Measurements from ENCODE around the gene SMIM8. TPM values are rescaled to one million over a fixed set of nuclear protein-coding genes. Genes with fewer than 3 reads are reported as not detected.

The SMIM8 gene
- total and polyA plus RNA-seq, 4 donors = 2.6 to 23.2 (median 8.1) TPM

GRCh38 chr6:87366072-87366827 is 43.9 kb downstream of the SMIM8 start:
- DNase-seq (no peak), ATAC-seq (ENCODE audit: insufficient read depth, low FRiP score) (no peak)
- no peak for TF ChIP-seq CTCF (IDR thresholded peaks at IDR 0.05; ENCODE audit: control extremely low read depth, extremely low read depth)
- no peak overlapping the region for H3K9ac ChIP-seq (ENCODE audit: insufficient read depth in 1 of 2, low read length in 2 of 2)
- 95 to 96% methylated on average over 4 of the region's 4 CpGs for WGBS, 2 donors
- H3K36me3 ChIP-seq (ENCODE audit: control insufficient read depth in 4 of 4, insufficient read depth in 4 of 4, low read length in 4 of 4) = no peaks in the 10 kb centered on the region
- no peak overlapping the region for H3K27ac ChIP-seq (ENCODE audit: low read depth in 1 of 2, low read length in 1 of 2)
- peaks cover 0 to 9% (median 1%) of the 10 kb centered on the region in 4 donors for H3K9me3 ChIP-seq (ENCODE audit: control insufficient read depth in 4 of 4, insufficient read depth in 3 of 4, low read length in 3 of 4)
- no peak overlapping the region for H3K4me3 ChIP-seq
- no peaks in the 10 kb centered on the region for H3K4me1 ChIP-seq (ENCODE audit: control insufficient read depth in 5 of 5, insufficient read depth in 5 of 5, low read length in 5 of 5)
- no peaks in the 10 kb centered on the region for H3K27me3 ChIP-seq (ENCODE audit: control insufficient read depth in 3 of 3, insufficient read depth in 3 of 3, low read length in 2 of 3)

DNA sequence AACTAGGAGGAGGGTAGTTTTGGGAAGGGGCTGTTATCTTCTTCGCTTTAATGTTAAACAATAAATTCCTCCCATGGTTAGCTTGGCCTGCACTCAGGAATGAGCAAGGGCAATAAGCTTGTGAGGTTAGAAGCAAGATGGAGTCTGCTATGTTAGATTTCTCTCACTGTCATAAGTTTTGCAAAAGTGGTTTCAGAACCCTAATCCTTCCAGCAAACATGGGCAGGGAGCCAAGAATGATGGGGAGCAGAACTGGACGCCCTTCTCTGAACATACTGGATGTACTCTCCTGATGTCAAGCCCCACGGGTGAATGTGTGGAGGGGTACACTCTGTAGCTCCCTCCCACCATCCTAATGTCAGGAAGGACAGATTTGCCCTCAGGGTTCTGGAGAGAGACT is 44.5 kb downstream of the SMIM8 start:
- no peak for TF ChIP-seq CTCF (IDR thresholded peaks at IDR 0.05; ENCODE audit: control extremely low read depth, extremely low read depth)
- peaks cover 0 to 9% (median 1%) of the 10 kb centered on the region in 4 donors for H3K9me3 ChIP-seq (ENCODE audit: control insufficient read depth in 4 of 4, insufficient read depth in 3 of 4, low read length in 3 of 4)
- WGBS, 2 donors = 90 to 95% methylated on average over 3 of the region's 3 CpGs

DNA sequence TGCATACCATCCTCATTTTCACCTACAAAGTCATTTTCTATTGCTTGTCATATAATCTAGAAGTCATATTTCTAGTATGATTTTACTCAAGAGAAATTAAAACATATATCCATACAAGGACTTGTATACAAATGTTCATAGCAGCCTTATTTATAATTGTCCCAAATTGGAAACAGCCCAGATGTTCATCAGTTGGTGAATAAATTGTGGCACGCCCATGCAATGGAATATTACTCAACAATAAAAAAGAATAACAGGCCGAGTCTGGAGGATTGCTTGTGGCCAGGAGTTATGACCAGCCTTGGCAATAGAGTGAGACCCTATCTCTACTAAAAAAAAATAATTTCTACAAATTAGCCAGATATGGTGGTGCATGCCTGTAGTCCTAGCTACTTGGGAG is 51.0 kb downstream of the SMIM8 start:
- H3K9ac ChIP-seq (ENCODE audit: insufficient read depth in 1 of 2, low read length in 2 of 2) = no peak overlapping the region
- H3K4me1 ChIP-seq (ENCODE audit: control insufficient read depth in 5 of 5, insufficient read depth in 5 of 5, low read length in 5 of 5) = no peaks in the 10 kb centered on the region
- ATAC-seq (ENCODE audit: insufficient read depth, low FRiP score) = no peak
- no peak overlapping the region for H3K4me3 ChIP-seq
- WGBS, 2 donors = 98 to 100% methylated on average over 2 of the region's 2 CpGs
- no peak for DNase-seq
- H3K27me3 ChIP-seq (ENCODE audit: control insufficient read depth in 3 of 3, insufficient read depth in 3 of 3, low read length in 2 of 3) = no peaks in the 10 kb centered on the region
- no peak for TF ChIP-seq CTCF (IDR thresholded peaks at IDR 0.05; ENCODE audit: control extremely low read depth, extremely low read depth)
- no peak overlapping the region for H3K27ac ChIP-seq (ENCODE audit: low read depth in 1 of 2, low read length in 1 of 2)
- H3K9me3 ChIP-seq (ENCODE audit: control insufficient read depth in 4 of 4, insufficient read depth in 3 of 4, low read length in 3 of 4) = peaks cover 0 to 6% (median 0%) of the 10 kb centered on the region in 4 donors
- no peaks in the 10 kb centered on the region for H3K36me3 ChIP-seq (ENCODE audit: control insufficient read depth in 4 of 4, insufficient read depth in 4 of 4, low read length in 4 of 4)

More for the DNA sequence above, 44.5 kb downstream of the SMIM8 start:
- no peak overlapping the region for H3K4me3 ChIP-seq
- H3K27ac ChIP-seq (ENCODE audit: low read depth in 1 of 2, low read length in 1 of 2) = no peak overlapping the region
- H3K4me1 ChIP-seq (ENCODE audit: control insufficient read depth in 5 of 5, insufficient read depth in 5 of 5, low read length in 5 of 5) = no peaks in the 10 kb centered on the region
- no peak for DNase-seq
- H3K36me3 ChIP-seq (ENCODE audit: control insufficient read depth in 4 of 4, insufficient read depth in 4 of 4, low read length in 4 of 4) = no peaks in the 10 kb centered on the region
- no peak overlapping the region for H3K9ac ChIP-seq (ENCODE audit: insufficient read depth in 1 of 2, low read length in 2 of 2)
- no peak for ATAC-seq (ENCODE audit: insufficient read depth, low FRiP score)
- no peaks in the 10 kb centered on the region for H3K27me3 ChIP-seq (ENCODE audit: control insufficient read depth in 3 of 3, insufficient read depth in 3 of 3, low read length in 2 of 3)

Data from lung (tissue), 12 donors.